ENCODE data around the gene WDFY1. TPM values are rescaled to one million over a fixed set of nuclear protein-coding genes. Genes with fewer than 3 reads are reported as not detected.
"Not testable (repeated sequence)": the region's sequence is repeated elsewhere in the genome, so short reads cannot be mapped to it uniquely, and the experiment has no call there.

WDFY1 gene
- total RNA-seq, 1 donor from 2014 or later: 16.4 TPM

DNA sequence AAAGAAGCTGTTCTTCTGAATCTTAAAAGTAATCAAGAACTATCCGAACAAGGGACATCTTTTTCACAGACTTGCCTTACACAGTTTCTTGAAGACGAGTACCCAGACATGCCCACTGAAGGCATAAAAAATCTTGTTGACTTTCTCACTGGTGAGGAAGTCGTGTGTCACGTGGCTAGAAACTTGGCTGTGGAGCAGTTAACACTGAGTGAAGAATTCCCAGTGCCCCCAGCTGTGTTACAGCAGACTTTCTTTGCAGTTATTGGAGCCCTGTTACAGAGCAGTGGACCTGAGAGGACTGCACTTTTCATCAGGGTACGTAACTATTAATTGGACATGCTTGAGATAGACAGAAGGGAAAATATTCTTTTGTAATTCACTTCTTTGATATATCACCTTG, 14.6 kb upstream of the WDFY1 start:
- ATAC-seq (no peak), DNase-seq (ENCODE audit: low spot score) (no peak)

DNA sequence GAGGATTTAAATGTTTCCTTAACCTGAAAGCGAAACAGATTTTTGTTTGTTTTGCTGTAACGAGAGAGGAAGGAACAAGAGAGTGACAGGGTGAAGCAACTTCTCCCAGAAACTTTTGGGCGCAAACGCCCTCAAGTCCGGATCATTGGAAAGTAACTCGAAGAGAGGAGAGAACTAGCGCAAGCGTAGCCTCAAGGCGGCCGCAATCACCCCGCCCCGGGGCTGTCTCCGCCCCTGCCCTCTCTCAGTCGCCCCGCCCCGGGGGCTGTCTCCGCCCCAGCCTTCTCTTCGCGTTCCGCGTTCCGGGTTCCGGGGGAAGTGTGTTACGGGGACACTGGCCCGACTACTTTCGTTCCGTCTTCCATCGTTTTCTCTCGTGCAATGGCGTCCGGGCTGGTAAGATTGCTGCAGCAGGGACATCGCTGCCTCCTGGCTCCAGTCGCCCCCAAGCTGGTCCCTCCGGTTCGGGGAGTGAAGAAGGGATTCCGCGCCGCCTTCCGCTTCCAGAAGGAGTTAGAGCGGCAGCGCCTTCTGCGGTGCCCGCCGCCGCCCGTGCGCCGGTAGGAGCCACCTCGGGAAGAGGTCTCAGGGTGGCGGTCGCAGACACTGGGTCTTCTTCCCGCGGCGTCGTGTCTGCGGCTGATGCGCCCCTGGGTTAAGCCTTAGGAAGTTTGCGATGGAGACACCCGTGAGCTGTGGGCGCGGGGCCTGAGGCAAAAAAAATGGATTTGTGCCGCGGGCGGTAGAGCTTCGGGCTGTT, 12.1 kb upstream of the WDFY1 start, which contains the start of gene MRPL44:
TSS of gene MRPL44 (plus strand) at position 372 of the 760 bp plus-strand sequence. CDS start at position 382, 10 bp downstream.
- DNase-seq (ENCODE audit: low spot score): peak; percentile 97
- ATAC-seq: peak; percentile 100

DNA sequence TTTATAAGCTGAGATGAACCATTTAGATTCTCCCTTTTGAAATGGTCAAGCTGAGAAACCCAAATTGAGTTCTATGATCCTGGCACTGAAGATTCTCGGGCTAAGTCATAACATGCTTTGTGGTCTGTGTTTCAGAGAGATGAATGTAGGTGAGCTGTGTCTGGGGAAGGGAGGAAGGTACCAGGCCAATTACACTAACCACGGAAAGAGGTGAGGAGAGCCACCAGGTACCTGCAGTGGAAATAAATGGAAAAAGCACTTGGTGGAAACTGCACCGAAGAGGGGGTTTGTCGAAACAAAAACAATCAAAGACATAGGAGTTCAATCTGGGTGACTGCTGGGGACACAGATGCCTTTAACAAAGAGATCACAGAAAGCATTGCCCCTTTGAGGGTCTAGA, 11.2 kb upstream of the WDFY1 start:
- ATAC-seq: no peak
- no peak for DNase-seq (ENCODE audit: low spot score)

DNA sequence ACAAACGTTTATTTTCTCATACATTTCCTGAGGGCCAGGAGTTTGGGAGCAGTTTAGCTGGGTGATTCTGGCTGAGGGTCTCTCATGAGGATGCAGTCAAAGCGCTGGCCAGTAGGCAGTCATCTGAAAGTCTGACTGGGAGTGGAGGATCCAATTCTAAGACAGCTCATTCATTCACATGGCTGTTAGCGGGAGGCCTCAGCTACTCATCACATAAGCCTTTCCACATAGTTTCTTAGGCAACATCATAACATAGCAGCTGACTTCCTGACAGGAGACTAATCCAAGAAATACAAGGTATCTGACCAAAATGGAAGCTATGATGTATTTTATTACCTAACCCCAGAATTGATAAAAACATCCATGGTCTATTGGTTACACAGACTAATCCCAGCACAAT, 9.3 kb upstream of the WDFY1 start:
- ATAC-seq: no peak
- DNase-seq (ENCODE audit: low spot score): no peak

DNA sequence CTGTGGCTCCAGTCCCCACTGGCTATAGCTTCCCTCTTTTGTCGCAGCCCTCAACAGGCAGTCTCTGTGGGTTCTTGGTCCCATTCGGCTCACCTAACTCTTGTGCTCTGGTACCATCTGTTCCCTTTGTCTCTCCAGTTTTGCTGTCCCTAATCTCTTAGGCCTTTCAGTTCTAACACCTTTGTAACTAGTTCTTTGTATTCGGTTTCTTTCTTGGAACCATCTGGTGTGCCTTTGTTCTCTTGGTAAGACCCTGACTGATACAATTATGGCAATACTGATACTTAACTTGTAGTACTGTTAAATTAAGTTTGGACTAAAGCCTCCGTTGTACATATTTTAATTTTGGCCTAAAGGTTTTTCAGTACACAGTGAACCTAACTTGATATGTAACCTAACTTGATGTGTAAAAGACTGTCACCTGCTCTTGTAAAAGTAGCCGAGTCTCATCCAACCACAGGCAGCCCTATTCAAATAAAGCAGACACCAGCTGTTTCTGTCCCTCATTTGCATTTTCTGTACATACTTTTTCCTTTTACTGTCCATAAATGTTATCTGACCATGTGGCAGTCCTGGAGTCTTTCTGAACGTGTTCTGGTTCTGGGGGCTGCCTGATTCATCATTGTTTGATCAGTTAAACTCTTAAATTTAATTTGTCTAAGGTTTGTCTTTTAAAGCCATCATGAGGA, 7.3 kb upstream of the WDFY1 start:
- ATAC-seq (no peak), DNase-seq (ENCODE audit: low spot score) (no peak)

DNA sequence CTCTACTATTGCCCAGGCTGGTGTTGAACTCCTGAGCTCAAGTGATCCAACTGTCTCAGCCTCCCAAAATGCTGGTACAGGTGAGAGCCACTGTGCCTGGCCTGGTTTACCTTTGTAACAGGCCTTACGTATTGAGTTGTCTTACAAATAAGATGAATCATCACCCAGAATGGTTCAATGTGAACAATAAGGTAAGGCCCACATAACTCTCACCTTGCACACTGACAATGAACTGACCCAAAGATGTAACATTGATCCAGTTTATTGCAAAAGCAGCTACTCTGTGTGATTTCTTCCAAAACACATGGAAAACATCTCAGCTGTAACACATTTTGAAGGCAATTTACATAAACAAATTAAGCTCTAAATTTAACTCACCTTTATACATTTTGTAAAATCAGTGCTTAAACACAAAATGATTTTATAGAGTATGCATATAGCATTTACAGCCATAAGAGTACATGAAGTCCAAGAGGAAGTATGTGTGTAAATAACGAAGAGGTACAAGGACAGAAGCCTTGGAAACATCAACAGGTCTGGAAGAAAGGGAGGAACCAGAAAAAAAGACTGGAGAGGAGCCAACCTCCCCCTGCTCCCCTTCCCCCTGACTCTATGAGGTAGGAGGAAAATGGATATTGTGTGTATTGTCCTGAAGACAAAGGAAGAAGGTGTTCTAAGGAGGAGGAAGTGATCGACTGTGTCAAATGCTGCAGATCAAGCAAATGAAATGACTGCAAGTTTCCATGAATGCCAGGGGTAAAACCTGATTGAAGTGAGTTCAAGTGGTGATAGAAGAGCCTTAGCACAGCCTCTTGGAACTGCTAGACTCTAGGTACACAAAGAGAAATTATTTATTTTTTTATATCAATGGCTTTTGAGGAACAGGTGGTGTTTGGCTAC, 5.6 kb upstream of the WDFY1 start:
- ATAC-seq: no peak
- no peak for DNase-seq (ENCODE audit: low spot score)

DNA sequence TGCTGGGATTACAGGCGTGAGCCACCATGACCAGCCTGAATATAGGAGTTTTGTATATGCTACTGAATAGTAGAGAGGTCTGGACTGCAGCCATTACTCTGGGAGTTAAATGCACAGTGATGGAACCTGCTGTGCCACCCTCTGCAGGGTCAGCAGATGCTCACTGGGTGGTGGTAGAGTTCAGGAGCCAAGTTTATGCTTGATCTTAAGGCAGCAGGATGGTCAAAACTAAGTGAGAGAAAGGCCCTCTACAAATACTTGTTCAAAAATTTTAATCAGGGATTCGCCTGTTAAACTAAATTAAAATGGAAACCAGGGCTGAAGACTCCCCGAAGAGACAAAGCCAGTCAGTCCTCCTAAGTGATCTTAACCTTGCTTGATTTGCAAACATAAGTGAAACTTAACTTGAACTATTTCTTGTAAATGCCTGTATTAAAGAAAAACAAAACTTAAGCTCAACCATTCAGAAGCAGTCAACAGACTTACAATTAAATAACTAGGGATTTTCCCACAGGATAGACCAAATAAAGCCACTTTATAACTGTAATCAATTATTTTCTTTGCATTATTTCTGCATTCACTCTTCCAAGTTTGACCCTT, 4.2 kb upstream of the WDFY1 start:
- DNase-seq (ENCODE audit: low spot score) (no peak), ATAC-seq (no peak)

DNA sequence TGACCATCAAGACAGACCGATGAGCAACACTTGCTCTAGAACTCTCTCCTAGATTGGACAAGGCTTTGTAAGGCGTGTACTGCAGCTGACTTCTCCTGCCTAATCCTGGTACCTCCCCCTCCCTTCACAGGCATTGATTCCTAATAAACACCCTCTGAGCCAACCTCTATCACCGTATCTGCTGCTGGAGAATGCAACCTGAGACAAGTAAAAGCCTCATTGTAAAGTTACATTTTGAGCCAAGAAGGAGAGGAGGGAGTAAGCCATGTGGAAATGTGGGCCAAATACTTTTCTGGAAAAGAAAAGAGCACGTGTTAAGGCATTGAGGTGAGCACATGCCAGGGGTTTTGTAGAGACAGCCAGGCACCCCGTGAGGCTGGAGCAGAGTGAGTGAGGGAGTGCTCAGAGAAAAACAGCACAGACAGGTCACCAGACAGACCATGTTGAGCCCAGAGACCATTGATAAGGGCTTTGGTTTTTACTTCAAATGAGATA, 2.6 kb upstream of the WDFY1 start:
- DNase-seq (ENCODE audit: low spot score) (no peak), ATAC-seq (no peak)

DNA sequence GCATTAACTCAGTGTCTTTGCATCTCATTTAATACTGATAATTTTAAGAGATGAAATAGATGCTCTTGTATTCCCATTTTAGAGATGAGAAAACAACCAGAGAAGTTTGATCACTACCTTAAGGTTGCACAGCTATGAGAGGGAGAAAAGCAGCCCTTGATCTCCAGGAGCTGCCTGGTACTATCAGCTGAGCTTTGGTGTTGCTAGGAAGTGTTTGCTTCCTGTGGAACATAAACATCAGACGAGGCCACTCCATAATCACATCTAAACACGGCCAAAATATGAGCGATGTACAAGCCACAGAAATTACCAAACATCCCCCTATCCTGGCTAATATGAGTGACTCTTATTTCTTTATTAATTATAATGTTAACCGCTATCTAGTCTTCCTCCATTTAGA, 620 bp upstream of the WDFY1 start:
- ATAC-seq: no peak
- no peak for DNase-seq (ENCODE audit: low spot score)

DNA sequence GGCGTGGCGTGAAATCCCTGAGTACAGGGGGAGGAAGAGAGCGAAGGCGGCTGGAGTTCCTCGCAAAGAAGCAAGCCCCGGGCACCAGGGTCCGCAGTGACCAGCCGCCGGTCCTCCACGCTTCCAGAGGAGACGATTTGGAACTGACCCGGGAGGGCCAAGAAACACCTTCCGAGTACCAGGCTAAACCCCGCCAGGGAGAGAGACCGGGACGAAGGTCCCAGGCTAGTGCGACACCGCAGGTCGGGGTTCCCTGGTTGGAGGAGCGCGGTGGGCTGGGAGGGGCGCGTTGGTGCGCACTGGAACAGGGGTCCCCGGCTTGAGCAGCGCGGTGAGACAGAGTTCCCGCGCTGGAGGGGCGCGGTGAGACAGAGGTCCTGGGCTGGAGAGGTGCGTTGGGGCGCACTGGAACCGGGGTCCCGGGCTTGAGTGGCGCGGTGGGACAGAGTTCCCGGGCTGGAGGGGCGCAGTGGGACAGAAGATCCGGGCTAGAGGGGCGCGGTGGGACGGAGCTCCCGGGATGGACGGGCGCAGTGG, 901 bp downstream of the WDFY1 start:
- ATAC-seq (peak; percentile 70), DNase-seq (ENCODE audit: low spot score) (peak; percentile 67)

DNA sequence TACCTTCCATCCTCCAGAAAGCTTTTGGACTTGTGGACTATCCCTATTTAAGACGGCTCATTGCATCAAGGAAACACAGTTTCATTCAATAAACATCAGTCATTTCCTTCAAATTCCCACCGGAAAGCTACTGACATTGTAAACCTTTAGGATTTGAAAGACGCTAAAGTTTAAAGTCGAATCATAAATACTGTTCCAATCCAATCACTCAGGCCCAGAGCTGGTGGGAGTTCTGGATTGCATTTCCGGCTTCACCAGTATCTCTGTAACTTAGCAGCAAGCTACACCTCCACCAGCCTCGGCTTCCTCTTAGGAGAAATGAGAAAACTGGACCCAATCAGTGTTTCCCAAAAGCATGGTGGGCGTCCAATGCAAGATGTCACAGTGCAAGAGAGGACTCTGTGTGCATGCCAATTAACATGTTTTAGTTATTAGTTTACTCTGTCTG, 1.6 kb downstream of the WDFY1 start:
- DNase-seq (ENCODE audit: low spot score): no peak
- no peak for ATAC-seq

DNA sequence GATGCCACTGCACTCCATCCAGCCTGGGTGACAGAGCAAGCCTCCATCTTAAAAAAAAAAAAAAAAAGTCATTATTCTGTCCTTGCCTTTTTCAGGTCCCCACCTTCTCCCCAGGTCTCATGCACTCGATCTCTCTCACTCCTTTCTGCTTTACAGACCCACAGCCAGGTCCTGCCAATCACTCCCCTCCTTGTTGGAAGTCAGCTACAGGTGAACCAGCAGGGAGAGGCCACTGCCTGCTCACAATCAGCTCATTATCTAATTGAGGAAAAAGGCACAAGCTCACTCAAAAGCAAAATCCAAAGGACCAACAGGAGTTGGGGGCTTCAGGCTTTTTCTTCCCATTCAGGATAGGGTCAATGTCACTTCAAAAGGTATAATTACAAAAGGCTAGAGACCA, 2.0 kb downstream of the WDFY1 start:
- DNase-seq (ENCODE audit: low spot score) (no peak), ATAC-seq (no peak)

DNA sequence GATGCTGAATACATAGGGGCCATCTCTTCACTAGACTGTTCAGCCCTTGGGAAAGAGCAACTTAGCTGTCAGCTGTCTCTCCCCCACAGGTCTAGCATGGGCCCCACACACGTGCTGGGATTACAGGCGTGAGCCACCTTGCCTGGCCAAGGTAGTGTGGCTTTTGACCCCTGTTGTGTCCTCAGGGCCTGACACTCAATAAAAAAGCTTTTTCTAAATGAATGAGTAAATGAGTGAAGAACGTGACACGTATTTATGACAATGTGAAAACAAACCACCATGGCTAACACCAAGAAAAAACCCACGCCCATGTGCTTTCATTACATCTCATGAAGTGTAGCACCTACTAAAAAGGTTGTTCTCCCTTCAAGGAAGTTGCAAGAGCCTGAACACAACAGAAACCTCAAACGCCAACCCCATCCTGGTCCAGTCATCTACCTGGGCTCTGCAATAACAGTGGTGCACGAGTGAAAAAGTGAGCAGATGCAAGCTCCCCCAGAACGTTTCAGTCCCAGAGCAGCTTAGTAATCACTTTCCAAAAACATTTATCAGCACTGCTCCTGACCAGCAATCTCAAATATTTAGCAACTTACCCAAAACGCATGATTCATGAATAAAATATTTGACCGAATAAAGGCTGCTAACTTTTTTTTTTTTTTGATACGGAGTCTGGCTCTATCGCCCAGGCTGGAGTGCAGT, 3.4 kb downstream of the WDFY1 start:
- ATAC-seq: no peak

DNA sequence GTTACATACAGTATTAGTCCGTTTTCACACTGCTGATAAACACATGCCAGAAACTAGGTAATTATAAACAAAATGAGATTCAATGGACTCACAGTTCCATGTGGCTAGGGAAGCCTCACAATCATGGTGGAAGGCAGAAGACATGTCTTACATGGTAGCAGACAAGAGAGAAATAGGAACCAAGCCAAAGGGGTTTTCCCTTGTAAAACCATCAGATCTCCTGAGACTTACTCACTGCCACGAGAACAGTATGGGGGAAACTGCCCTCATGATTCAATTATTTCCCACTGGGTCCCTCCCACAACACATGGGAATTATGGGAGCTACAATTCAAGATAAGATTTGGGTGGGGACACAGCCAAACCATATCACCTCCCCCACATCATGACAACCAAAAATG, 5.7 kb downstream of the WDFY1 start:
- ATAC-seq; DNase-seq (ENCODE audit: low spot score): not testable (repeated sequence)

More for the DNA sequence above, 3.4 kb downstream of the WDFY1 start:
- DNase-seq (ENCODE audit: low spot score): no peak

DNA sequence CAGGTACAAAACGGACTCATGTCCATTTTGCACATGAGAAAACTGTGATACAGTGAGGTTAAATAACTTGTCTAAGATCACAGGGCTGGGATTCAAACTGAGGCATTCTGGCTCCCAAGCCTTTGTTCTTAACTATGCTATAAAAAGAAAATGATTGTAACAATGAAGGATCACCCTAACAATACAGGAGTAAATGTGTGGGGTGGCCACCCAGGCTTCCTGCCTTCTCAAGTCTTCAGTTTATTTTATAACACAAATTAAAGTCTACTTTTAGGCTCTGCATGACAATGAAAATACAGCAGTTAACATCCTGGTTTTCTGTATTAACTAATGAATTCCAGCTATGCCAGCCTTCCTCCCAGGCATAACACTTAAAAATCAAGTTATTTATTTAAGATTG, 7.6 kb downstream of the WDFY1 start:
- ATAC-seq (no peak), DNase-seq (ENCODE audit: low spot score) (no peak)

DNA sequence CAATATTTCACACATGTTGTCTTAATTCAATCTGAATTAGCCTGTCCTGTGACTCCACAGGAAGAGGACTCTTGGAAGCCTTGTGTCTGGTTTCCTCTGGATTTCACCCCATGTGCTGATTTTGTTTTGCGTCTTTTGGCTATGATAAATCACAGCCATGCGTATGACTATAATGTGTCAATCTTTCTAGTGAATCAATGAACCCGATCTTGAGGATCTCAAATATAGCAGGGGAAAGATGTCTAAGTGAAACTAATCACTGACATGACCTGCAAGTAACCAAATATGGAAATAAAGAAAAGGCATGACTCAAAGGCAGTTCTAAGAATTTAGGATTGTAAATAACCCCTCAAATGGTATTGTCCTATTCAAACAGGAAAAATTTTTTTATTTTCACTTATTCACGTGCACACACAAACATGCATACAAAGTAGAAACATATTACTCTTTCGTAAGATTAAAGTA, 8.2 kb downstream of the WDFY1 start:
- DNase-seq (ENCODE audit: low spot score) (no peak), ATAC-seq (no peak)

DNA sequence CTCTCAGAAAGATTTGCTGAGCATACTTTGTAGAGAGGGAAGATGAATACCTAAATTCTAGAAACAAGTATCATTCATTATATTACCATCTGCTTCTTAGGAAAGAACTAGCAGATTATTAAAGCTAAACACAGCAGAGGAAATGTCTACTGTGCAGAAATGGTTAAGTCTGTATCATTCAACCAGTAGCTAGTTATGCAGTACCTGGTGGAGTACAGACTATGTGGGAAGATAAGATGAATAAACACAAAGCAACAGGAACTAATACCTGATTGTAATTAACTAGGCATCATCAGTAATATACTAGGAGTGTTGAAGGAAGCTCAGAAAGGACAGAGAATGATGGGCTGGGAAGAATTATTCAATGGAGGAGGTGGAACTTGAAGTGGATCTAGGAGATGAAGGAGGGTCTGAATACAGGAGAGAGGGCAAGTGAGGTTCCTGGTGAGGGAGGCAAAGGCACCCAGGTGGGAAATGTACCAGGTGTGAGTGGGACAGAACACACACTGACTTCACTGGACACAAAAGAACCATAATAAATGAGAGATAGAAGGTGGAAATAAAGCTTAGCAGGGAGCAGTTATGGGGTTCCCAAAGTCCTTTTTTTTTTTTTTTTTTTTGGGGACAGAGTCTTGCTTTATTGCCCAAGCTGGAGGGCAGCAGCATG, 9.5 kb downstream of the WDFY1 start:
- DNase-seq (ENCODE audit: low spot score) (no peak), ATAC-seq (no peak)

DNA sequence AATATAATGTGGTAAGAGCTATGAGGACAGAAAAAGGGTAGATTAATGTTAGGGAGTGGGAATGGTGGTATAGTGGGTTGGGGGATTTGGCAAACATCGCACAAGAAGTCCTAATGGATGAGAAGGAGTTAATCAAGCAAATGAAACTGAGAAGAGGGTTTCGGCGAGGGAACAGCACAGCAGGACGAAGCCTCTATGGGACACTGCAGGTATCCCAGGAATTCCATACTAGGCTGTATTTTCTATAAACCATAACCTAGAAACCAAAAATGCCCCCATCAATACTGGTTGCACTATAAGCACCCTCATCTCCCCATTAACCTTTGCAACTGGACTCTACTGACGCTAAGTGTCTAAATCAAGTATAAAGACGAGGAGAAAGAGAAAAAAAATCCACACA, 10.3 kb downstream of the WDFY1 start:
- ATAC-seq (no peak), DNase-seq (ENCODE audit: low spot score) (no peak)
